B cell (primary cell): ENCODE measurements around the gene EFHD2. TPM values are rescaled to one million over a fixed set of nuclear protein-coding genes. Genes with fewer than 3 reads are reported as not detected.

ENCODE experiments used
- ATAC-seq: fragments of 200-7000 bp; cut with Tn5 transposase; one replicate; pipeline ENCODE4 v1.10.0; 2021; ENCODE audit warnings: low read depth, mild to moderate bottlenecking, moderate number of reproducible peaks, moderate library complexity
- CTCF ChIA-PET: fragments of 350-600 bp; sonication (Branson Sonifier 250); formaldehyde crosslinking; loops from one replicate; lab custom pipeline; 2021; ENCODE audit warnings: antibody characterized with exemption, inconsistent platforms; lab: Charles Lee
- POLR2A ChIA-PET: fragments of 350-600 bp; sonication (Branson Sonifier 250); formaldehyde crosslinking; loops from one replicate; lab custom pipeline; 2021; ENCODE audit warnings: antibody characterized with exemption; lab: Charles Lee
- DNase-seq: peaks from one replicate; pipeline ENCODE4 v3.0.0; 2013
- H2AFZ ChIP-seq: 2 replicates; pipeline ENCODE4 v1.6.1; 2012; ENCODE audit warnings: mild to moderate bottlenecking, low read depth, low read length; ENCODE audit not compliant: insufficient read depth, poor library complexity, severe bottlenecking
- H3K27ac ChIP-seq, 2 donors: 1 replicate in 1 of 2; 2 replicates in 1 of 2; pipeline ENCODE4 v1.5.1; 2012 to 2013; ENCODE audit warnings: low read length in 2 of 2, mild to moderate bottlenecking in 2 of 2, moderate library complexity in 1 of 2
- H3K27me3 ChIP-seq, 4 experiments: fragments of 200-600 bp in 1 of 4; sonication (generic) in 1 of 4; replicated peaks in 1 of 4; 1 replicate in 2 of 4; 2 replicates in 2 of 4; pipeline versions ENCODE4 v1.6.1 to v1.7.0; 2013 to 2016; ENCODE audit warnings: low read length in 3 of 4, mild to moderate bottlenecking in 2 of 4, mixed read lengths in 1 of 4, moderate library complexity in 1 of 4; ENCODE audit not compliant: insufficient read depth in 4 of 4, control insufficient read depth in 3 of 4; ENCODE audit errors: control extremely low read depth in 1 of 4
- H3K36me3 ChIP-seq, 2 experiments: replicated peaks in 1 of 2; 1 replicate in 1 of 2; 2 replicates in 1 of 2; pipeline versions ENCODE4 v1.6.1 to v1.7.1; 2013; ENCODE audit warnings: low read length in 1 of 2; ENCODE audit not compliant: insufficient read depth in 2 of 2, control insufficient read depth in 1 of 2; ENCODE audit errors: control extremely low read depth in 1 of 2, extremely low read depth in 1 of 2
- H3K4me1 ChIP-seq, 2 donors: fragments of 200-600 bp in 1 of 2; sonication (generic) in 1 of 2; 1 replicate in 1 of 2; 2 replicates in 1 of 2; pipeline versions ENCODE4 v1.5.1 to v1.6.1; 2013 to 2017; ENCODE audit warnings: low read length in 2 of 2; ENCODE audit not compliant: control insufficient read depth in 2 of 2, insufficient read depth in 2 of 2
- H3K4me2 ChIP-seq: replicated peaks from 2 replicates; pipeline ENCODE3; 2012; ENCODE audit warnings: mild to moderate bottlenecking, low read depth, low read length; ENCODE audit not compliant: poor library complexity, severe bottlenecking
- H3K4me3 ChIP-seq, 5 experiments: fragments of 200-600 bp in 1 of 5; sonication (generic) in 1 of 5; 1 replicate in 3 of 5; 2 replicates in 2 of 5; pipeline versions ENCODE4 v1.5.1 to v1.7.0; 2011 to 2016; ENCODE audit warnings: low read length in 4 of 5, mild to moderate bottlenecking in 4 of 5, low read depth in 2 of 5, control low read depth in 1 of 5, moderate library complexity in 1 of 5; ENCODE audit not compliant: insufficient read depth in 1 of 5; ENCODE audit errors: control extremely low read depth in 1 of 5, extremely low read depth in 1 of 5
- H3K79me2 ChIP-seq: fragments of 200-600 bp; sonication (generic); one replicate; pipeline ENCODE4 v1.6.0; 2016; ENCODE audit warnings: low read length; ENCODE audit not compliant: control insufficient read depth, insufficient read depth
- H3K9ac ChIP-seq: fragments of 200-600 bp; sonication (generic); 2 replicates; pipeline ENCODE4 v1.6.1; 2017; ENCODE audit warnings: mild to moderate bottlenecking, low read length, moderate library complexity
- H3K9me3 ChIP-seq, 3 donors: one replicate each; pipeline versions ENCODE4 v1.6.1 to v1.7.1; 2013; ENCODE audit warnings: low read length in 2 of 3; ENCODE audit not compliant: control insufficient read depth in 2 of 3, insufficient read depth in 1 of 3; ENCODE audit errors: control extremely low read depth in 1 of 3
- H4K20me1 ChIP-seq: 2 replicates; pipeline ENCODE4 v1.6.0; 2012; ENCODE audit warnings: mild to moderate bottlenecking, low read length; ENCODE audit not compliant: insufficient read depth, control insufficient read depth, poor library complexity, severe bottlenecking
- H3K27ac Mint-ChIP-seq: one replicate; pipeline ENCODE4 v1.8.0; 2021; ENCODE audit warnings: mixed read lengths
- H3K27me3 Mint-ChIP-seq: one replicate; pipeline ENCODE4 v1.8.0; 2021; ENCODE audit warnings: mixed read lengths
- H3K4me1 Mint-ChIP-seq: one replicate; pipeline ENCODE4 v1.8.0; 2021; ENCODE audit warnings: mixed read lengths
- H3K4me3 Mint-ChIP-seq: one replicate; pipeline ENCODE4 v1.8.0; 2021; ENCODE audit warnings: mixed read lengths
- H3K9me3 Mint-ChIP-seq: one replicate; pipeline ENCODE4 v1.8.0; 2022; ENCODE audit warnings: mixed read lengths; ENCODE audit not compliant: insufficient read depth
- EZH2 ChIP-seq: IDR thresholded peaks from 2 replicates; pipeline ENCODE4 v1.6.1; 2012; ENCODE audit warnings: borderline replicate concordance, low read depth, mild to moderate bottlenecking, moderate library complexity, low read length; ENCODE audit not compliant: insufficient read depth, poor library complexity, severe bottlenecking
- WGBS: methylation state at CpG from one replicate; pipeline ENCODE4 v1.1.5; 2013; ENCODE audit warnings: missing lambda C conversion rate; ENCODE audit not compliant: insufficient coverage; 5-methylcytosine and 5-hydroxymethylcytosine counted together
- intact Hi-C: fragments of 100-400 bp; cut with micrococcal nuclease; formaldehyde crosslinking; loops from one replicate; pipeline ENCODE4 v1.10.0; 2022
- polyA plus RNA-seq: library from polyadenylated mRNA; depleted of rRNA; stranded (reverse); fragments of >200 nt; gene quantifications from 2 replicates; pipeline ENCODE4 v1.2.3, GENCODE V29; 2012
- total RNA-seq, 2 donors: library from RNA; stranded (reverse); fragments of 120-200 nt in 1 of 2; gene quantifications; 1 replicate in 1 of 2; 2 replicates in 1 of 2; pipeline versions ENCODE4 v1.2.3 to v1.2.4, GENCODE V29; 2013 to 2022
- TF ChIP-seq, protein P1 (sequence below): fragments of 200-600 bp; IDR thresholded peaks from one replicate; pipeline ENCODE4 v1.8.0; 2022; ENCODE audit warnings: antibody characterized with exemption, mild to moderate bottlenecking

The EFHD2 gene
- total and polyA plus RNA-seq, 2 donors (not counting 1 experiment from before 2014, with no cell fraction given) = 39.3 to 67.2 TPM

DNA sequence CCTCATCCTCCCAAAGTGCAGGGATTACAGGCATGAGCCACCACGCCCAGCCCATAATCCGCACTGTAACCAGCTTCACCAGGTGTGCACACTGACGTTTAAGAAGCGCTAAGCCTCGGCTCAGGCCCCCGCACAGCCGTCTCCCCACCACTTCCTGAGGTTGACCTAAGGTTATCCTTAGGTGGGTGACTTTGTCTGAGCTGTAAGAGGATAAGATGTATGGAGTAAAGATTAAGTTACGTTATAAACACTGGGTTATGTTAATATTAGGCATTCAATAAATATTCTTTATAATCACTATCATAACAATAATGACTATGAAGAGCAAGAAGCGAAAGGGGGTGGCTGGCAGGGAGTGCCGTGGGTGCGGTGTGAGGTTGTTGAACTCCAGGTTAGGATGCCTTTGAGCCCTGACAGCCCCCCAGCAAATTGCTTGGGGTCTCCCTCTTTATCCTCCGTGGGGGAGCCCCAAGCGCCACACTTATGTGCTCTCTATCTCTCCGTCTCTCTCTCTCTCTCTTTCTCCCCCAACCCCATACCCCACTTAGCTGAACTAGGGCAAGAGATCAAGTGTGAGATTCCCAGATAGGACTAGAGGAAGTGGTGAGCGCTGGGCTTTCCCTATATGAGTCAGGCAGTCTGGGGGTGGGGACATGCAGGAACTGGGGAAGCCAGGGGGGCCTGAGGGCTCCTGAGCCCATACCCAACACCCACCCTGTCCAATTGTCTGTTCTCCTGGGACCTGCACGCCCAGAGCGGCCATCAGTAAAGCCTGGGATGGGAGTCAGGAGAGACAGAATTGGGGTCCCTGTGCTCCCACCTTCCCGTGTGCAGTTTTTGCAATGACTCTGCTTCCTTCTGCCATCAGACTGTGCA is 7.6 kb downstream of the EFHD2 start:
- peaks cover 57% of the 10 kb centered on the region for H3K4me1 Mint-ChIP-seq
- intact Hi-C loops = no loop called here
- H3K9me3 Mint-ChIP-seq = no peaks in the 10 kb centered on the region
- Histone ChIP-seq H2AFZ (no peak overlapping the region), H3K4me1 (peaks cover 31 to 55% of the 10 kb centered on the region in 2 donors), H3K79me2 (peaks cover 84% of the 10 kb centered on the region), H3K27ac (peak overlapping the region; percentile 38 to 62), H3K4me3 (no peak overlapping the region), H3K9me3 (peaks cover 0 to 8% (median 0%) of the 10 kb centered on the region in 3 donors), H3K9ac (no peak overlapping the region), H3K36me3 (peaks cover 0 to 21% of the 10 kb centered on the region in 2 experiments), H4K20me1 (peaks cover 89% of the 10 kb centered on the region), H3K4me2 (peak overlapping the region; percentile 24), H3K27me3 (no peaks in the 10 kb centered on the region)
- DNase-seq (peak; percentile 61), ATAC-seq (peak; percentile 56)
- no peaks in the 10 kb centered on the region for H3K27me3 Mint-ChIP-seq
- ChIA-PET POLR2A (no interaction called here), CTCF (interaction anchor here (0.7 to 1.7 kb wide), 4 partner anchors 14 to 94 kb away, joined by 3 to 10 read pairs (median 5); no protein-coding TSS in a partner anchor)
- no peak for TF ChIP-seq EZH2
- 28% methylated on average over 7 of the region's 18 CpGs for WGBS
- peak overlapping the region; percentile 79 for H3K27ac Mint-ChIP-seq
- H3K4me3 Mint-ChIP-seq = peak overlapping the region; percentile 52

DNA sequence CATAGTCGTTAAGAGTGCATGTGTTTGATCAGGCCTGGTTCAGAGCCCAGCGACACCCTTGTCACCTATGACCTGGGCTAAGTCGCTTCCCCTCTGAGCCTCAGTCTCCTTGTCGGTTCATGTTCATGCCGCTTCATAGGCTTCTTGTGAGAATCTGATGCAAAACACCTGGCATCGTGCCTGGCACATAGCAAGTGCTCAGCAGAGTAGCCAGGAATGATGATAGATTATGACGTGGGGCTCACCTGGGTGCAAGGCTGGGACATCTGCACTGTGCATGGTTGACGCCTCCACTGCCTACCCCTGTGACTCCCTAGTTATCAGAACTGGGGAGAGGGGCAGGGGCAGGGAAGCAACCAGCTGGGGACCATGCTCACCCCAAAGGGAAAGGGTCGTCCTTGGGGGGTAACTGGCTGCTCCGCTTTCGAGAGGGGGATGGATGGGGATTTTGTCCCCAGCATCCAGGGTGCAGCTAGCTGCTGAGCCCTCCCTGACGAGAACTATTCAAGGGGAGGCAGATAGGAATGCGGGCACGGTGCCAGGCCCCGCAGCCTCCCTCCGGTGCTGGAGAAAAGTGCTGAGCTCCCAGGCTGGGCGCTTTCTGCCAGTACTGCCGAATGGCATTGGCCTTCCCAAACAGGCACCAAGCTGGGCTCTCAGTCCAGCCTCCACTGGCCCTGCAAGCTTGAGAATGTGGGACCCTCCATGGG is 9.3 kb downstream of the EFHD2 start:
- H3K4me3 Mint-ChIP-seq = peak overlapping the region; percentile 39
- H3K4me1 ChIP-seq = peaks cover 27 to 39% of the 10 kb centered on the region in 2 donors

More for the DNA sequence above, 9.3 kb downstream of the EFHD2 start:
- Mint-ChIP-seq H3K4me1 (peaks cover 43% of the 10 kb centered on the region), H3K27me3 (no peaks in the 10 kb centered on the region), H3K9me3 (no peaks in the 10 kb centered on the region), H3K27ac (no peak overlapping the region)
- H3K27me3 ChIP-seq = no peaks in the 10 kb centered on the region
- H3K4me2 ChIP-seq = no peak overlapping the region
- WGBS = 98% methylated on average over 16 of the region's 18 CpGs
- TF ChIP-seq, protein P1, sequence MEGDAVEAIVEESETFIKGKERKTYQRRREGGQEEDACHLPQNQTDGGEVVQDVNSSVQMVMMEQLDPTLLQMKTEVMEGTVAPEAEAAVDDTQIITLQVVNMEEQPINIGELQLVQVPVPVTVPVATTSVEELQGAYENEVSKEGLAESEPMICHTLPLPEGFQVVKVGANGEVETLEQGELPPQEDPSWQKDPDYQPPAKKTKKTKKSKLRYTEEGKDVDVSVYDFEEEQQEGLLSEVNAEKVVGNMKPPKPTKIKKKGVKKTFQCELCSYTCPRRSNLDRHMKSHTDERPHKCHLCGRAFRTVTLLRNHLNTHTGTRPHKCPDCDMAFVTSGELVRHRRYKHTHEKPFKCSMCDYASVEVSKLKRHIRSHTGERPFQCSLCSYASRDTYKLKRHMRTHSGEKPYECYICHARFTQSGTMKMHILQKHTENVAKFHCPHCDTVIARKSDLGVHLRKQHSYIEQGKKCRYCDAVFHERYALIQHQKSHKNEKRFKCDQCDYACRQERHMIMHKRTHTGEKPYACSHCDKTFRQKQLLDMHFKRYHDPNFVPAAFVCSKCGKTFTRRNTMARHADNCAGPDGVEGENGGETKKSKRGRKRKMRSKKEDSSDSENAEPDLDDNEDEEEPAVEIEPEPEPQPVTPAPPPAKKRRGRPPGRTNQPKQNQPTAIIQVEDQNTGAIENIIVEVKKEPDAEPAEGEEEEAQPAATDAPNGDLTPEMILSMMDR = no peak
- no peak for TF ChIP-seq EZH2
- peaks cover 0 to 8% (median 0%) of the 10 kb centered on the region in 3 donors for H3K9me3 ChIP-seq
- H3K79me2 ChIP-seq = peaks cover 75% of the 10 kb centered on the region
- H2AFZ ChIP-seq = no peak overlapping the region
- no peak overlapping the region for H3K4me3 ChIP-seq
- ChIA-PET POLR2A (no interaction called here), CTCF (interaction anchor here (0.9 to 2.0 kb wide), 4 partner anchors 13 to 95 kb away, joined by 3 to 10 read pairs (median 6); no protein-coding TSS in a partner anchor)
- peak; percentile 8 for DNase-seq
- H3K36me3 ChIP-seq = peaks cover 0 to 27% of the 10 kb centered on the region in 2 experiments
- ATAC-seq = no peak
- peaks cover 87% of the 10 kb centered on the region for H4K20me1 ChIP-seq
- intact Hi-C loops = no loop called here
- H3K27ac ChIP-seq = no peak overlapping the region
- H3K9ac ChIP-seq = no peak overlapping the region
